Coronary artery (tissue), 2 donors: ENCODE results near the gene MRAS.

Experiments
- DNase-seq: peaks from one replicate; pipeline ENCODE4 v3.0.0-alpha.2; 2017; ENCODE audit warnings: low spot score
- H3K27ac ChIP-seq, 2 donors: fragments of 200-600 bp; sonication (generic); one replicate each; pipeline ENCODE4 v1.5.1; 2016 to 2019
- H3K4me3 ChIP-seq: fragments of 200-600 bp; sonication (generic); 2 replicates; pipeline ENCODE4 v1.5.1; 2016; ENCODE audit warnings: mild to moderate bottlenecking, moderate library complexity
- TF ChIP-seq, protein P1 (sequence below): fragments of 200-600 bp; sonication (generic); IDR thresholded peaks from one replicate; pipeline ENCODE4 v1.5.1; 2019; ENCODE audit warnings: antibody characterized with exemption

Gene MRAS

GRCh38 chr3:138347960-138348753, at the start of gene MRAS:
TSS of gene MRAS (plus strand) at chr3:138348579. CDS start at chr3:138372884, 24,305 bp downstream.
- peak within 1 kb of the TSS; percentile 89 for H3K4me3 ChIP-seq
- peak; percentile 90 for DNase-seq

DNA sequence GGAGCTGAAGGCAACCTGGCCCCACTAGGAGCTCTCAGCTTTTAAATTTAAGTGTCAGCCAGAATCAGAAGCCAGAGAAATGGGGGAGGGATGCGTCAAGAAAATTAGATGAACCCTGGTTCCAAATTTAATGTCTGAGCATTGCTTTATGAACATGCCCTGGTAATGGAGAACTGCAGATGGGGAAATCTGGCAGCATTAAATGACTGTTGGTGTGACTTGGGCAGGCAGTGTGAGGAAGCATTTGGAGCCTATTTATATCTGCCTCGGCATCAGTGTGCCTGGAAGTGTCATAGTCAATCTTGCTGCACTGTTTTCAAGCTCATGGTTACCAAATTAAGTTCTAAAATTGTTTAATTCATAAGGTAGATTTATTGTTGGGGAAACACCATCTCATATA, 47.7 kb upstream of the MRAS start:
- DNase-seq, result no peak
- TF ChIP-seq, protein P1, sequence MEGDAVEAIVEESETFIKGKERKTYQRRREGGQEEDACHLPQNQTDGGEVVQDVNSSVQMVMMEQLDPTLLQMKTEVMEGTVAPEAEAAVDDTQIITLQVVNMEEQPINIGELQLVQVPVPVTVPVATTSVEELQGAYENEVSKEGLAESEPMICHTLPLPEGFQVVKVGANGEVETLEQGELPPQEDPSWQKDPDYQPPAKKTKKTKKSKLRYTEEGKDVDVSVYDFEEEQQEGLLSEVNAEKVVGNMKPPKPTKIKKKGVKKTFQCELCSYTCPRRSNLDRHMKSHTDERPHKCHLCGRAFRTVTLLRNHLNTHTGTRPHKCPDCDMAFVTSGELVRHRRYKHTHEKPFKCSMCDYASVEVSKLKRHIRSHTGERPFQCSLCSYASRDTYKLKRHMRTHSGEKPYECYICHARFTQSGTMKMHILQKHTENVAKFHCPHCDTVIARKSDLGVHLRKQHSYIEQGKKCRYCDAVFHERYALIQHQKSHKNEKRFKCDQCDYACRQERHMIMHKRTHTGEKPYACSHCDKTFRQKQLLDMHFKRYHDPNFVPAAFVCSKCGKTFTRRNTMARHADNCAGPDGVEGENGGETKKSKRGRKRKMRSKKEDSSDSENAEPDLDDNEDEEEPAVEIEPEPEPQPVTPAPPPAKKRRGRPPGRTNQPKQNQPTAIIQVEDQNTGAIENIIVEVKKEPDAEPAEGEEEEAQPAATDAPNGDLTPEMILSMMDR, result no peak
- H3K27ac ChIP-seq, result no peak overlapping the region

More at GRCh38 chr3:138347960-138348753, at the start of gene MRAS:
- TF ChIP-seq, protein P1, result no peak
- peak within 1 kb of the TSS; percentile 95 for H3K27ac ChIP-seq

GRCh38 chr3:138303474-138303873, 44.9 kb upstream of the MRAS start:
- TF ChIP-seq, protein P1, result no peak
- H3K4me3 ChIP-seq, result no peak overlapping the region
- no peak for DNase-seq
- H3K27ac ChIP-seq, result no peak overlapping the region

More for the DNA sequence above, 47.7 kb upstream of the MRAS start:
- H3K4me3 ChIP-seq, result no peak overlapping the region

GRCh38 chr3:138307899-138308298, 40.5 kb upstream of the MRAS start:
- Histone ChIP-seq H3K27ac (no peak overlapping the region), H3K4me3 (no peak overlapping the region)
- TF ChIP-seq, protein P1, result no peak
- DNase-seq, result no peak

GRCh38 chr3:138308783-138309182, 39.6 kb upstream of the MRAS start:
- Histone ChIP-seq H3K4me3 (no peak overlapping the region), H3K27ac (no peak overlapping the region)
- no peak for DNase-seq
- TF ChIP-seq, protein P1, result no peak

DNA sequence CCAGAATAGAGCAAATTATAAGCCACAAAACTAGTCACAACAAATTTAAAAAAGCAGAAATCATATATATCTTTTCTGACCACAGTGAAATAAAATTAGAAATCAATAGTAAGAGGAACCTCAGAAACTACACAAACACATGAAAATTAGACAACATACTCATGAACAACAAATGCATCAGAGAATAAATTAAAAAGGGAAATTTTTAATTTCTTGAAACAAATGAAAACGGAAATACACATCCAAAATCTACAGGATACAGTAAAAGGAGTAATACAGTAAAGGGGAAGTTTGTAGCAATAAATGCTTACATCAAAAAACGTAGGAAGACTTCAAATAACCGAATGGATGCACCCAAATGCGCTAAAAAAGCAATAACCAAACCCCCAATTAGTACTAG, 37.9 kb upstream of the MRAS start:
- TF ChIP-seq, protein P1, result no peak
- DNase-seq, result no peak
- H3K4me3 ChIP-seq, result no peak overlapping the region
- no peak overlapping the region for H3K27ac ChIP-seq

GRCh38 chr3:138314751-138315150, 33.6 kb upstream of the MRAS start:
- H3K27ac ChIP-seq, result no peak overlapping the region
- TF ChIP-seq, protein P1, result no peak
- DNase-seq, result no peak
- H3K4me3 ChIP-seq, result no peak overlapping the region
